ENCODE results near the gene ASAH2. TPM values are rescaled to one million over a fixed set of nuclear protein-coding genes. Genes with fewer than 3 reads are reported as not detected.
A peak's percentile ranks its signal among the peaks of the same experiment; 100 is the strongest.

ASAH2 gene
- total RNA-seq, 4 donors from 2014 or later, result 0.10 to 1.9 (median 0.86) TPM

DNA sequence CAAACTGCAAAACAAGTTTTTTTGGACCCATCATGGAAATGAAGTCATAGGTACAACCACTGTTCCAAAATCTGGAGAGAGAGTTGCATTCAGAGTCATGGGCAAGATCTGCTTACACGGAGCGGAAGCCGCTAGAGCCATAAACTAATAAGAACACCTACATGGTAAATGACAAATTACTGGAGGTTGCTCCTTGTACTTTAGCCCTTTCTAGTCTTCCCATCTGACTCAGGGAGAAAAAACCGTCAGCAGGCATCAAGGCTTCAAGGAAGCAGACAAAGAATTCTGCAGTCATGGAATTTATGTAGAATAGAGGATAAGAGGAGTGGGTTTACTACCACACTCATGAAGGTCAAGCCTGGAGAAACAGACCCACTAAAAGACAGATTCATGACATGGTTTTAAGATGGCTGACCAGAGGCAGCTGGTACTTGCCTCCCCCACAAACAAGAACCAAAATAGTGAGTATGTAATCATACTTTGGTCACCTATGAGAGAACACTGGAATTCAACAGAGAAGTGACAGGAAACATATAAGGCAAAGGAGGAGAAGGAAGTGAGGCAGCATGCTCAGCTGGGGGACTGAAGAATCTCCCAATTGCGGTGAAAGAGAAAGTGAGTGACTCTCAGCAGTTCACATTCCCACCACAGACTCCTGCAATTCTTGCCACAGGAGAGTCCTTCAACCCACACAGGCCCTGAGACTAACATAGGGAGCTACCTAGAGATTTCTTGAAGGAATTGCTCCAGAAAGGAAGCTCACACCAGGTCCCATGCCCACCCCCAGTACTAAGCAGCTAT lies 42.4 kb upstream of the ASAH2 start:
- no peaks in the 10 kb centered on the region for H3K36me3 ChIP-seq
- no peaks in the 10 kb centered on the region for H3K4me1 ChIP-seq
- no peak overlapping the region for H3K27ac ChIP-seq
- H3K9me3 ChIP-seq, result no peaks in the 10 kb centered on the region
- no peaks in the 10 kb centered on the region for H3K27me3 ChIP-seq
- TF ChIP-seq, protein P1, sequence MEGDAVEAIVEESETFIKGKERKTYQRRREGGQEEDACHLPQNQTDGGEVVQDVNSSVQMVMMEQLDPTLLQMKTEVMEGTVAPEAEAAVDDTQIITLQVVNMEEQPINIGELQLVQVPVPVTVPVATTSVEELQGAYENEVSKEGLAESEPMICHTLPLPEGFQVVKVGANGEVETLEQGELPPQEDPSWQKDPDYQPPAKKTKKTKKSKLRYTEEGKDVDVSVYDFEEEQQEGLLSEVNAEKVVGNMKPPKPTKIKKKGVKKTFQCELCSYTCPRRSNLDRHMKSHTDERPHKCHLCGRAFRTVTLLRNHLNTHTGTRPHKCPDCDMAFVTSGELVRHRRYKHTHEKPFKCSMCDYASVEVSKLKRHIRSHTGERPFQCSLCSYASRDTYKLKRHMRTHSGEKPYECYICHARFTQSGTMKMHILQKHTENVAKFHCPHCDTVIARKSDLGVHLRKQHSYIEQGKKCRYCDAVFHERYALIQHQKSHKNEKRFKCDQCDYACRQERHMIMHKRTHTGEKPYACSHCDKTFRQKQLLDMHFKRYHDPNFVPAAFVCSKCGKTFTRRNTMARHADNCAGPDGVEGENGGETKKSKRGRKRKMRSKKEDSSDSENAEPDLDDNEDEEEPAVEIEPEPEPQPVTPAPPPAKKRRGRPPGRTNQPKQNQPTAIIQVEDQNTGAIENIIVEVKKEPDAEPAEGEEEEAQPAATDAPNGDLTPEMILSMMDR (IDR thresholded peaks at IDR 0.05 in 4 of 5, conservative IDR thresholded peaks at IDR 0.05 in 1 of 5), result no peak
- no peak for TF ChIP-seq POLR2A (IDR thresholded peaks at IDR 0.05)
- no peak for DNase-seq
- intact Hi-C loops (cut with DNase I; ENCODE audit: low total_unique reads) (no loop called here), in situ Hi-C loops (cut with MboI; ENCODE audit: low sequenced_read_pairs in 4 of 4) (no loop called here)
- no peak for ATAC-seq
- no peak overlapping the region for H3K4me3 ChIP-seq

DNA sequence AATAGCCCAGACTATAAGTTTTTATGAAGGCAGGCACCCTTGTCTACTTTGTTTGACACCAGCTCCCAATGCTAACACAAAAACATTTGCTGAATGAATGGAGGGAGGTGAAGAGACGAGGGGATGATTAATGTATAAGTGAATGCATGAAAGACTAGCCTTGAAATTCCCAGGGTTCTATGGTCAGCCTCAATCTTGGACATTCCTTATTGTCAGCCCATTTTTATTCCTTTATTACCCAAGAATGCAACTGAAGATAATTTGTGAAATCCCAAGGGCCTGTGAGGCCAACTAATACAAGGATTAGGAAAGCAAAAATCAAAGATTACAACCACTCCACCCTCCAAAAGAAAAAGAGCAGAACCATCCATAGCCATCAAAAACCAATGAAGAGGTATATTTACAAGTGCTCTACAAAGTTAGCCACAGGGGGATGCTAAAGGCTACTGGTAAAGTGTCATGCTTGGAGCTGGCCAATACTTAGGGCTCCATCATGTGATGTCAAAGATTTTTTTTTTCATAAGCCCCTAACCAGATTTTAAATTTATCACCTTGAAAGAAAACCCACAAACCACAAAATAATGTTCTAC lies 40.0 kb upstream of the ASAH2 start:
- in situ Hi-C loops (cut with MboI; ENCODE audit: low sequenced_read_pairs in 4 of 4), result no loop called here

DNA sequence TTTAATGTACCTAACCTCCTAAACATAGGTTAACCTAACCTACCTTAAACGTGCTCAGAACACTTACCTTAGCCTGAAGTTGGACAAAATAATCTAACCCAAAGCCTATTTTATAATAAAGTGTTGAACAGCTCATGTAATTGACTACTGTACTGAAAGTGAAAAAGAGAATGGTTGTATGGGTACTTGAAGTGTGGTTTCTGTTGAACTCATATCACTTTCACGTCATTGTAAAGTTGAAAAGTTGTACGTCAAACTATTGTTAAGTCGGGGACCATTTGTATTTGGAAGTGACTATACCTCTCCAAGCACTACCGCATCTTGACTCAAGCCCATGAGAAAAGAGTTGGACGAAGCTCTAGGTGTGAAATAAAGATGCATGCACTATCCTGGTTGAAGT lies 37.9 kb upstream of the ASAH2 start:
- intact Hi-C loops (cut with DNase I; ENCODE audit: low total_unique reads) (no loop called here), in situ Hi-C loops (cut with MboI; ENCODE audit: low sequenced_read_pairs in 4 of 4) (loop anchor here in 1 of 4 donors (10.0 kb wide), 1 partner anchor 346 kb away; no protein-coding TSS in a partner anchor)
- no peaks in the 10 kb centered on the region for H3K27me3 ChIP-seq
- ATAC-seq, result no peak
- TF ChIP-seq POLR2A (IDR thresholded peaks at IDR 0.05), result no peak
- TF ChIP-seq, protein P1 (IDR thresholded peaks at IDR 0.05 in 4 of 5, conservative IDR thresholded peaks at IDR 0.05 in 1 of 5), result no peak
- DNase-seq, result no peak
- no peaks in the 10 kb centered on the region for H3K9me3 ChIP-seq
- H3K36me3 ChIP-seq, result no peaks in the 10 kb centered on the region
- H3K4me1 ChIP-seq, result no peaks in the 10 kb centered on the region
- no peak overlapping the region for H3K4me3 ChIP-seq
- no peak overlapping the region for H3K27ac ChIP-seq

More for the DNA sequence above, 40.0 kb upstream of the ASAH2 start:
- TF ChIP-seq, protein P1 (IDR thresholded peaks at IDR 0.05 in 4 of 5, conservative IDR thresholded peaks at IDR 0.05 in 1 of 5), result peak in 4 of 5 experiments; percentile 36 to 46 (median 42)
- no peak for TF ChIP-seq POLR2A (IDR thresholded peaks at IDR 0.05)
- Histone ChIP-seq H3K36me3 (no peaks in the 10 kb centered on the region), H3K27me3 (no peaks in the 10 kb centered on the region), H3K4me3 (no peak overlapping the region), H3K4me1 (no peaks in the 10 kb centered on the region), H3K27ac (no peak overlapping the region), H3K9me3 (no peaks in the 10 kb centered on the region)
- ATAC-seq (no peak), DNase-seq (no peak)
- intact Hi-C loops (cut with DNase I; ENCODE audit: low total_unique reads), result loop anchor here (1.0 kb wide), 1 partner anchor 130 kb away; no protein-coding TSS in a partner anchor

DNA sequence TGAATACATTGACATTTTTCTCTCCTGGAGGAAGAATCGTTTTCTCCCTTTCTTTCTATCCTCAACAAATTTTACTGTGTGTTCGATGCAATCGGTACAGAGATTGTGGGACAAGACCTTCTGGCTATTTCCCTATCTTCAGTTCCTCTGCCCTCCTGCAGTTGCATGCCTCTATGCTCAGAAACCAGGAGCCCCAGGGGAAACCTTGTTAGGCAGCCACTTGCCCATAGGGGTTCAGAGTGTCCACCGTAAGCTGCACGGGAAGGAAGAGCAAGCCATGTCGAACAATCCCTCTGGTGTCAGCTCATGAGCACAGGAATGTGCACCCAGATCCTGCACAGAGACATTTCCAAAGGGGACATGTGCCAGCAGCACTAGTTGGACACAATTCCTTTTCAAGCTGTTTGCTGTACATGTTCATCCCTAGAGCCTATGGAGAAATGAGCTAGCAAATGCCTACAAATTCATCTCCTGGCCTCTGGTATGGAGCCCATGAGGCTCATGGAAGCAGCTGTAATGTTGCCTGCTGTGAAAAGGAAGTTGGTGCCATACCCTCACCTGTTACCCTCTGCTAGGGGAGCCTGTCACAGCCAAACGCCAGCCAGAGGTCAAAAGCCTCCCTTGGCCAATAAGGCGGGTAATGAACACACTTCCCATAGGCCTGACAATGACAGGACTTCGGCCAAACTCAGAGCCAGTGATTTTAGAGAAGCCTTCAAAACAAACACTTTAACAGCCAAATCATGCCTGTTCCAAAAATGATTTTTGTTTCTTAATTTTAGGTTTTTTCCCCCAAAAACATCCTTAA lies 35.9 kb upstream of the ASAH2 start:
- in situ Hi-C loops (cut with MboI; ENCODE audit: low sequenced_read_pairs in 4 of 4) (loop anchor here in 1 of 4 donors (10.0 kb wide), 1 partner anchor 348 kb away; no protein-coding TSS in a partner anchor), intact Hi-C loops (cut with DNase I; ENCODE audit: low total_unique reads) (no loop called here)

More for the DNA sequence above, 35.9 kb upstream of the ASAH2 start:
- Histone ChIP-seq H3K27ac (no peak overlapping the region), H3K4me1 (no peaks in the 10 kb centered on the region), H3K4me3 (no peak overlapping the region), H3K36me3 (no peaks in the 10 kb centered on the region), H3K27me3 (no peaks in the 10 kb centered on the region), H3K9me3 (no peaks in the 10 kb centered on the region)
- TF ChIP-seq, protein P1 (IDR thresholded peaks at IDR 0.05 in 4 of 5, conservative IDR thresholded peaks at IDR 0.05 in 1 of 5), result no peak
- TF ChIP-seq POLR2A (IDR thresholded peaks at IDR 0.05), result no peak
- DNase-seq (no peak), ATAC-seq (no peak)

Measured in gastrocnemius medialis (tissue), 4 donors.